Aorta (tissue), 5 donors: ENCODE measurements around the gene EDARADD. TPM values are rescaled to one million over a fixed set of nuclear protein-coding genes. Genes with fewer than 3 reads are reported as not detected.

Experiments
- ATAC-seq: fragments of 200-7000 bp; cut with Tn5 transposase; one replicate; pipeline ENCODE4 v1.9.1; 2022; ENCODE audit warnings: moderate library complexity; ENCODE audit not compliant: low FRiP score
- DNase-seq, 2 donors: peaks; one replicate each; pipeline ENCODE4 v3.0.0-alpha.2; 2020
- H3K27ac ChIP-seq, 2 donors: one replicate each; pipeline ENCODE4 v1.5.1; 2013; ENCODE audit warnings: low read length in 2 of 2, mild to moderate bottlenecking in 2 of 2, moderate library complexity in 2 of 2, control low read depth in 1 of 2, inconsistent platforms in 1 of 2, low read depth in 1 of 2
- H3K27me3 ChIP-seq, 2 donors: one replicate each; pipeline ENCODE4 v1.6.1; 2013; ENCODE audit warnings: control low read depth in 1 of 2, low read length in 1 of 2, mild to moderate bottlenecking in 1 of 2, moderate library complexity in 1 of 2; ENCODE audit not compliant: insufficient read depth in 2 of 2, control insufficient read depth in 1 of 2
- H3K36me3 ChIP-seq, 2 donors: one replicate each; pipeline ENCODE4 v1.6.1; 2013; ENCODE audit warnings: control low read depth in 1 of 2, low read length in 1 of 2, mild to moderate bottlenecking in 1 of 2; ENCODE audit not compliant: insufficient read depth in 2 of 2, control insufficient read depth in 1 of 2
- H3K4me1 ChIP-seq, 2 donors: one replicate each; pipeline ENCODE4 v1.6.1; 2013; ENCODE audit warnings: low read length in 2 of 2, control low read depth in 1 of 2, mild to moderate bottlenecking in 1 of 2, moderate library complexity in 1 of 2; ENCODE audit not compliant: insufficient read depth in 2 of 2, control insufficient read depth in 1 of 2
- H3K4me3 ChIP-seq, 2 donors: one replicate each; pipeline ENCODE4 v1.5.1; 2013; ENCODE audit warnings: low read length in 2 of 2, control low read depth in 1 of 2, mild to moderate bottlenecking in 1 of 2
- H3K9me3 ChIP-seq: one replicate; pipeline ENCODE4 v1.6.1; 2013; ENCODE audit warnings: mild to moderate bottlenecking, low read length; ENCODE audit not compliant: control insufficient read depth
- WGBS, 2 donors: extraction: QIAGEN DNeasy Blood & Tissue Kit; methylation state at CpG; one replicate each; pipeline ENCODE4 v1.1.7; 2013; 5-methylcytosine and 5-hydroxymethylcytosine counted together
- intact Hi-C, 2 donors: fragments of 100-400 bp; cut with DNase I; formaldehyde crosslinking; loops; one replicate each; pipeline versions ENCODE4 v1.14.2 to v1.15.0; 2022
- polyA plus RNA-seq, 2 donors: library from polyadenylated mRNA; stranded (reverse); fragments of 200-250 nt; gene quantifications; one replicate each; pipeline ENCODE4 v1.2.3, GENCODE V29; 2013
- total RNA-seq, 2 donors: library from RNA; stranded (reverse); fragmentation: NEBNext Ultra II Directional; extraction: Animal tissue kit (Norgen Biotek cat#: 25700); gene quantifications; one replicate each; pipeline ENCODE4 v1.2.1, GENCODE V29; 2021
- donor health status: healthy with polysubstance abuse.
- donor health status: Bipolar disorder and iron deficiency.
- donor health status: DM: no; HTN: no; CAD: no.
- donor health status: DM: no; HTN: no; CAD: no.
- donor health status: DM: yes; HTN: yes; CAD: no.

The EDARADD gene
- total and polyA plus RNA-seq, 4 donors = 0.25 to 0.59 (median 0.43) TPM

GRCh38 chr1:236381565-236382158, 12.4 kb upstream of the EDARADD start:
- H3K9me3 ChIP-seq = peaks cover 2% of the 10 kb centered on the region
- H3K4me1 ChIP-seq = no peaks in the 10 kb centered on the region
- H3K27ac ChIP-seq = no peak overlapping the region
- H3K4me3 ChIP-seq = no peak overlapping the region
- no peaks in the 10 kb centered on the region for H3K36me3 ChIP-seq
- DNase-seq (no peak), ATAC-seq (no peak)
- intact Hi-C loops = no loop called here
- no peaks in the 10 kb centered on the region for H3K27me3 ChIP-seq

- no peaks in the 10 kb centered on the region for H3K27me3 ChIP-seq
- no peak overlapping the region for H3K27ac ChIP-seq
- ATAC-seq (no peak), DNase-seq (no peak)
- H3K4me1 ChIP-seq = no peaks in the 10 kb centered on the region
- no peaks in the 10 kb centered on the region for H3K9me3 ChIP-seq
- H3K4me3 ChIP-seq = no peak overlapping the region
- intact Hi-C loops = no loop called here
- no peaks in the 10 kb centered on the region for H3K36me3 ChIP-seq
- 97 to 98% methylated on average over 2 of the region's 2 CpGs for WGBS, 2 donors
Measured at GRCh38 chr1:236388332-236388731, 5.8 kb upstream of the EDARADD start.

GRCh38 chr1:236389253-236389652, 4.8 kb upstream of the EDARADD start:
- Histone ChIP-seq H3K4me1 (no peaks in the 10 kb centered on the region), H3K36me3 (no peaks in the 10 kb centered on the region), H3K4me3 (no peak overlapping the region), H3K27ac (no peak overlapping the region), H3K27me3 (no peaks in the 10 kb centered on the region), H3K9me3 (no peaks in the 10 kb centered on the region)
- WGBS, 2 donors = 76 to 80% methylated on average over 1 of the region's 1 CpG
- ATAC-seq (no peak), DNase-seq (no peak)
- intact Hi-C loops = no loop called here

- no peaks in the 10 kb centered on the region for H3K9me3 ChIP-seq
- H3K36me3 ChIP-seq = no peaks in the 10 kb centered on the region
- intact Hi-C loops = no loop called here
- no peak overlapping the region for H3K4me3 ChIP-seq
- H3K27me3 ChIP-seq = no peaks in the 10 kb centered on the region
- no peak overlapping the region for H3K27ac ChIP-seq
- 79 to 87% methylated on average over 5 of the region's 5 CpGs for WGBS, 2 donors
- no peak for ATAC-seq
- no peaks in the 10 kb centered on the region for H3K4me1 ChIP-seq
- no peak for DNase-seq
Measured at GRCh38 chr1:236391008-236391407, 3.1 kb upstream of the EDARADD start.

GRCh38 chr1:236392182-236392581, 1.9 kb upstream of the EDARADD start:
- intact Hi-C loops = no loop called here
- 72 to 87% methylated on average over 2 of the region's 2 CpGs for WGBS, 2 donors
- no peak for ATAC-seq

GRCh38 chr1:236394879-236395229, 768 bp downstream of the EDARADD start:
- Histone ChIP-seq H3K36me3 (no peaks in the 10 kb centered on the region), H3K4me3 (peak overlapping the region; percentile 46 to 77), H3K9me3 (no peaks in the 10 kb centered on the region), H3K27ac (no peak overlapping the region), H3K4me1 (no peaks in the 10 kb centered on the region), H3K27me3 (no peaks in the 10 kb centered on the region)
- ATAC-seq (peak; percentile 34), DNase-seq (no peak)
- intact Hi-C loops = no loop called here
- whole genome bisulfite sequencing, 2 donors = 1 to 2% methylated on average over 17 of the region's 17 CpGs

More at GRCh38 chr1:236392182-236392581, 1.9 kb upstream of the EDARADD start:
- no peak for DNase-seq
- H3K27me3 ChIP-seq = no peaks in the 10 kb centered on the region
- H3K27ac ChIP-seq = no peak overlapping the region
- H3K4me3 ChIP-seq = no peak overlapping the region
- H3K9me3 ChIP-seq = no peaks in the 10 kb centered on the region
- H3K4me1 ChIP-seq = no peaks in the 10 kb centered on the region
- no peaks in the 10 kb centered on the region for H3K36me3 ChIP-seq

- Histone ChIP-seq H3K27me3 (no peaks in the 10 kb centered on the region), H3K9me3 (no peaks in the 10 kb centered on the region), H3K4me3 (peak overlapping the region; percentile 46 to 77), H3K27ac (no peak overlapping the region), H3K4me1 (no peaks in the 10 kb centered on the region), H3K36me3 (no peaks in the 10 kb centered on the region)
- 1% methylated on average over 61 to 86 of the region's 86 CpGs for WGBS, 2 donors
- no peak for DNase-seq
- intact Hi-C loops = no loop called here
- ATAC-seq = peak; percentile 54
Measured at GRCh38 chr1:236395230-236395946, 1.3 kb downstream of the EDARADD start.

- ATAC-seq (no peak), DNase-seq (no peak)
- WGBS, 2 donors = 20 to 22% methylated on average over 24 of the region's 24 CpGs
- no peaks in the 10 kb centered on the region for H3K36me3 ChIP-seq
- intact Hi-C loops = no loop called here
- H3K4me3 ChIP-seq = peak overlapping the region; percentile 46 to 77
- no peaks in the 10 kb centered on the region for H3K27me3 ChIP-seq
- H3K4me1 ChIP-seq = no peaks in the 10 kb centered on the region
- no peaks in the 10 kb centered on the region for H3K9me3 ChIP-seq
- H3K27ac ChIP-seq = no peak overlapping the region
Measured at GRCh38 chr1:236395947-236396664, 2.0 kb downstream of the EDARADD start.

- H3K27me3 ChIP-seq = no peaks in the 10 kb centered on the region
- ATAC-seq = no peak
- 91 to 95% methylated on average over 2 of the region's 2 CpGs for WGBS, 2 donors
- H3K9me3 ChIP-seq = no peaks in the 10 kb centered on the region
- intact Hi-C loops = no loop called here
- H3K4me1 ChIP-seq = no peaks in the 10 kb centered on the region
- H3K4me3 ChIP-seq = no peak overlapping the region
- no peaks in the 10 kb centered on the region for H3K36me3 ChIP-seq
- DNase-seq = no peak
- no peak overlapping the region for H3K27ac ChIP-seq
Measured at GRCh38 chr1:236396665-236397043, 2.6 kb downstream of the EDARADD start.
